Epithelial cell of proximal tubule (primary cell): ENCODE data around the gene CCL8. TPM values are rescaled to one million over a fixed set of nuclear protein-coding genes. Genes with fewer than 3 reads are reported as not detected.

Experiments
- DNase-seq: peaks from one replicate; pipeline ENCODE4 v3.0.0-alpha.2; 2011; ENCODE audit warnings: low read depth
- H3K4me3 ChIP-seq: 2 replicates; pipeline ENCODE4 v1.5.1; 2011; ENCODE audit warnings: low read depth, mild to moderate bottlenecking, low read length
- total RNA-seq: library from RNA; depleted of rRNA; stranded (reverse); fragments of >200 nt; gene quantifications from 2 replicates; pipeline ENCODE4 v1.2.3, GENCODE V29; 2015
- TF ChIP-seq, protein P1 (sequence below): conservative IDR thresholded peaks from 2 replicates; pipeline ENCODE4 v1.5.1; 2012; ENCODE audit warnings: low read depth, mild to moderate bottlenecking, low read length

CCL8 gene
- total RNA-seq, 1 donor from 2014 or later, result not detected

- no peak for DNase-seq
- no peak overlapping the region for H3K4me3 ChIP-seq
- TF ChIP-seq, protein P1, sequence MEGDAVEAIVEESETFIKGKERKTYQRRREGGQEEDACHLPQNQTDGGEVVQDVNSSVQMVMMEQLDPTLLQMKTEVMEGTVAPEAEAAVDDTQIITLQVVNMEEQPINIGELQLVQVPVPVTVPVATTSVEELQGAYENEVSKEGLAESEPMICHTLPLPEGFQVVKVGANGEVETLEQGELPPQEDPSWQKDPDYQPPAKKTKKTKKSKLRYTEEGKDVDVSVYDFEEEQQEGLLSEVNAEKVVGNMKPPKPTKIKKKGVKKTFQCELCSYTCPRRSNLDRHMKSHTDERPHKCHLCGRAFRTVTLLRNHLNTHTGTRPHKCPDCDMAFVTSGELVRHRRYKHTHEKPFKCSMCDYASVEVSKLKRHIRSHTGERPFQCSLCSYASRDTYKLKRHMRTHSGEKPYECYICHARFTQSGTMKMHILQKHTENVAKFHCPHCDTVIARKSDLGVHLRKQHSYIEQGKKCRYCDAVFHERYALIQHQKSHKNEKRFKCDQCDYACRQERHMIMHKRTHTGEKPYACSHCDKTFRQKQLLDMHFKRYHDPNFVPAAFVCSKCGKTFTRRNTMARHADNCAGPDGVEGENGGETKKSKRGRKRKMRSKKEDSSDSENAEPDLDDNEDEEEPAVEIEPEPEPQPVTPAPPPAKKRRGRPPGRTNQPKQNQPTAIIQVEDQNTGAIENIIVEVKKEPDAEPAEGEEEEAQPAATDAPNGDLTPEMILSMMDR, result no peak
Observed at GRCh38 chr17:34368946-34369500, 49.8 kb downstream of the CCL8 start.

GRCh38 chr17:34369571-34369970 is 50.3 kb downstream of the CCL8 start:
- TF ChIP-seq, protein P1, result no peak
- no peak overlapping the region for H3K4me3 ChIP-seq
- DNase-seq, result no peak

DNA sequence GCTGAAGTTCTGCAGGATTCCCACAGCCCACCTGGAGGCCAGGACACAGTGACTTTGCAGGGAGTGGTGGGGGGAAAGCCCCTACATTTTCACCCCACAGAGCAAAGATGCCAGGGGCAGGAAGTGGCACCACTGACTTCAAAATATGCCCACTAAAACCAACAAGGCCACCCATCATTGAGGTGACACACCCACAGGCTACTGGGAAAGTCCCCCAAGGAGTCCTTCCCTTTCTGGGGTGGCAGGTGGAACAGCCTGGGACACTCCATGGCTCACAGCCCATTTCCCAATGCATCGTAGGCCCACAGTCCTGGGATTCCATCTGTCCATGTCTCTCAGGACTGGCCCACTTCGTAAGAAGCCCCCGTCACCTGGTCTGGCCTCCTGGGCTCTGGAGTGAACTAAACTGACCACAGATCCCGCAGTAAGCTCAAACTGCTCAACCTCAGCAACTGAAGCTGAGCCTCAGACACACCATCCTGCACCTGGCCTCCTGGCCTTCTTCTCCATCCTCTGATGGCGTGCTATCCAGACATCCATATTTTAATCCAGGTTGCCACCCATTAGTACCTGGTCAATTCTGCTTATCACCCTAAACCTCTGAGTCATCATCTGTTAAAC is 51.3 kb downstream of the CCL8 start:
- no peak overlapping the region for H3K4me3 ChIP-seq
- DNase-seq, result no peak
- TF ChIP-seq, protein P1, result no peak

DNA sequence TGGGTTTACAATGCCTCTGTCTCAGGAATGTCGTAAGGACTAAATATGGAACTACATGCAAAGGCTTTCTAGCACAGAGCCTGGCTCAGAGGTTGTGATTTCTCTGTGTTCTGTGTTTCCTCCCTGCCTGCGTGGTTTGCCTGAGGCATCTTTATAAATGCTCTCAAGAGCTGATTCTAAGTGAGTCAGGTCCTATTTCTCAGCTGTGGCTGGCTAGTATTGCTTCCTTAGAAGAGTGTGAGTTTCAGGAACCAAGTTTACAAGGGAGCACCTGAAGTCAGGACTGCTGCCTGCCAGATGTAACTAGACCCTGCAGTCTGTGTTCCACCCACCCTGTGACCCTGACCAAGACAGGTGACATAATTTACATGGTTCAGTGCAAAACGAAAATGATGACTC is 51.8 kb downstream of the CCL8 start:
- no peak for DNase-seq
- no peak overlapping the region for H3K4me3 ChIP-seq
- TF ChIP-seq, protein P1, result no peak

Other genes starting within 250 kb of the CCL8 start
- gene CCL2, start 64.2 kb upstream of the CCL8 start, total RNA-seq, result 4.7 and 35.7 TPM in 2 replicates
- gene CCL7, start 49.2 kb upstream of the CCL8 start, total RNA-seq, result 0.17 TPM in 1 of 2 replicates, not detected in the other
- gene CCL11, start 33.7 kb upstream of the CCL8 start, total RNA-seq, result not detected in 2 replicates
- gene CCL13, start 37.0 kb downstream of the CCL8 start, total RNA-seq, result not detected in 2 replicates
- gene CCL1, start 43.8 kb downstream of the CCL8 start, total RNA-seq, result not detected in 2 replicates